H1 (cell line): Measurements from ENCODE around the gene NCEH1. TPM values are rescaled to one million over a fixed set of nuclear protein-coding genes. Genes with fewer than 3 reads are reported as not detected.

Experiments used
- BRCA1 ChIP-seq: IDR thresholded peaks from 2 replicates; pipeline ENCODE4 v1.6.1; 2012; ENCODE audit warnings: low read depth, low read length, improper control_type of control experiment
- GABPA ChIP-seq: IDR thresholded peaks from 2 replicates; pipeline ENCODE4 v1.6.1; 2011; ENCODE audit warnings: mild to moderate bottlenecking, low read length, moderate library complexity, borderline replicate concordance; ENCODE audit not compliant: insufficient read depth
- JUND ChIP-seq: IDR thresholded peaks from 2 replicates; pipeline ENCODE4 v1.6.1; 2011; ENCODE audit warnings: mild to moderate bottlenecking, improper control_type of control experiment, low read length
- KDM4A ChIP-seq: IDR thresholded peaks from one replicate; pipeline ENCODE4 v1.7.1; 2012; ENCODE audit warnings: low read depth, mild to moderate bottlenecking, moderate library complexity, low read length, inconsistent platforms; ENCODE audit not compliant: severe bottlenecking
- SAP30 ChIP-seq: fragments of 300-600 bp; sonication (generic); IDR thresholded peaks from 2 replicates; pipeline ENCODE4 v1.7.1; 2012; ENCODE audit warnings: low read length, moderate library complexity, mild to moderate bottlenecking, inconsistent platforms; ENCODE audit not compliant: insufficient read depth, insufficient replicate concordance
- polyA plus RNA-seq, 7 experiments: library from polyadenylated mRNA; depleted of rRNA in 3 of 7; stranded (reverse) in 5 of 7; unstranded in 2 of 7; fragments of >200 nt in 5 of 7; fragments of 200-250 nt in 2 of 7; gene quantifications; 1 replicate in 5 of 7; 2 replicates in 1 of 7; 4 replicates in 1 of 7; pipeline versions ENCODE4 v1.2.1 to v1.2.3, GENCODE V29; 2011 to 2013; ENCODE audit warnings: missing spikeins in 2 of 7, mixed read lengths in 2 of 7
- total RNA-seq: library from RNA; stranded (reverse); fragmentation: NEBNext Ultra II Directional; extraction: Animal tissue kit (Norgen Biotek cat#: 25700); gene quantifications from 2 replicates; pipeline ENCODE4 v1.2.1, GENCODE V29; 2021
- TF ChIP-seq, protein P1 (sequence below): IDR thresholded peaks from 2 replicates; pipeline ENCODE4 v1.6.1; 2012; ENCODE audit warnings: inconsistent platforms

The NCEH1 gene
- total and polyA plus RNA-seq, 2 of the 8 experiments (the other 6 are each of a cell fraction or from before 2014, with no cell fraction given) = 2.2 to 6.4 TPM

DNA sequence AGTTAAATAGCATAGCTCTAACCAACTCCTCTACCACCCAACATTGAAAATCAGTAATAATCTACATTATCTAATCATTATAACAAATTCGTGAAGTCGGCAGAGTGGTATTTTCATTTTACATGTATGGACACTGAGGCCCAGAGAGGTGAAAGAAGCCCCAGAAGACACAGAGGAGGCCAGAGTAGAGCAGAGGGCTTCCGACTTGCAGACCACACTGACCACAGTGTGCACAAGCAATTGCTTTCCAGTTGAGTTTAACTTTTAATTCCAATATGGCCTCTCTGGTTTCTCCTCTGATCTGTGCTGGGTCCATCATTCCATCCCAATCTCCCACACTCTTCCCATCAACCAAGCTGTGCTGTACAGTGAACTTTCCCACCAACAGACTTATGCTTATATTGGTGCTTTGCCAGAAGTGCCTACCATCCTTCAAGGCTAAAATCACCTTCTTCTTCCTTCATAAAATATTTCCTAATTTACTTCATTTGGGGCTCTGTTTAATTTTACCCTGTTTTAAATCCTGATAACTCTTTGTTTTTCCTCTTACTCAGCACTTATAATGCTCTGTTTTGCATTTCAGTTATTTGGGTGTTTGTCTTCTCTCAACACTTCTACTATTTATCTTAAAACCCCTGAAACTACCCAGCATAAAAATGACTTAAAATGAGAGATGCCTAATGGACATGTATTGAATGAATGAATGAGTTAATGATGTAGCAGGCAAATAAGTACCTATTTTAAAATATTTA, 105.8 kb downstream of the NCEH1 start (continued):
- TF ChIP-seq SAP30 (no peak), BRCA1 (no peak), GABPA (no peak), JUND (no peak), KDM4A (no peak)
- TF ChIP-seq, protein P1, sequence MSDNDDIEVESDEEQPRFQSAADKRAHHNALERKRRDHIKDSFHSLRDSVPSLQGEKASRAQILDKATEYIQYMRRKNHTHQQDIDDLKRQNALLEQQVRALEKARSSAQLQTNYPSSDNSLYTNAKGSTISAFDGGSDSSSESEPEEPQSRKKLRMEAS = no peak
- TF ChIP-seq, all 59 proteins: peak for 0
